Activated CD4-positive, alpha-beta T cell treated with anti-CD3 and anti-CD28 coated beads for 36 hours (primary cell): ENCODE data around the gene AK4. TPM values are rescaled to one million over a fixed set of nuclear protein-coding genes. Genes with fewer than 3 reads are reported as not detected.
"Not testable (repeated sequence)": the region's sequence is repeated elsewhere in the genome, so short reads cannot be mapped to it uniquely, and the experiment has no call there.

ENCODE experiments used
- ATAC-seq: fragments of 200-7000 bp; cut with Tn5 transposase; one replicate; pipeline ENCODE4 v1.10.0; 2021; ENCODE audit warnings: mild to moderate bottlenecking, moderate library complexity
- CTCF ChIA-PET: fragments of 350-600 bp; sonication (Branson Sonifier 250); formaldehyde crosslinking; loops from one replicate; lab custom pipeline; 2021; ENCODE audit warnings: antibody characterized with exemption; lab: Charles Lee
- POLR2A ChIA-PET: fragments of 350-600 bp; sonication (Branson Sonifier 250); formaldehyde crosslinking; loops from one replicate; lab custom pipeline; 2021; ENCODE audit warnings: antibody characterized with exemption, inconsistent platforms; lab: Charles Lee
- DNase-seq: peaks from one replicate; pipeline ENCODE4 v3.0.0-alpha.2; 2020
- H3K27ac Mint-ChIP-seq: one replicate; pipeline ENCODE4 v1.8.0; 2021; ENCODE audit warnings: mixed read lengths
- H3K27me3 Mint-ChIP-seq: one replicate; pipeline ENCODE4 v1.8.0; 2021; ENCODE audit warnings: mixed read lengths
- H3K36me3 Mint-ChIP-seq: one replicate; pipeline ENCODE4 v1.8.0; 2021; ENCODE audit warnings: low read depth, mixed read lengths
- H3K4me1 Mint-ChIP-seq: one replicate; pipeline ENCODE4 v1.8.0; 2021; ENCODE audit warnings: mixed read lengths
- H3K4me3 Mint-ChIP-seq: one replicate; pipeline ENCODE4 v1.8.0; 2021; ENCODE audit warnings: mild to moderate bottlenecking, moderate library complexity, mixed read lengths
- H3K9me3 Mint-ChIP-seq: one replicate; pipeline ENCODE4 v1.8.0; 2021; ENCODE audit warnings: low read depth, mixed read lengths
- intact Hi-C, 2 experiments: fragments of 100-400 bp; cut with DNase I in 1 of 2; cut with micrococcal nuclease in 1 of 2; formaldehyde crosslinking; loops; one replicate each; pipeline versions ENCODE4 v1.14.2 to v1.15.1; 2022 to 2024; cut with DNase I, micrococcal nuclease
- total RNA-seq, 2 experiments: library from RNA; stranded (reverse); gene quantifications; one replicate each; pipeline ENCODE4 v1.2.3, GENCODE V29; 2021

Gene AK4
- total RNA-seq, 2 experiments from 2014 or later = 90.4 to 102 TPM

DNA sequence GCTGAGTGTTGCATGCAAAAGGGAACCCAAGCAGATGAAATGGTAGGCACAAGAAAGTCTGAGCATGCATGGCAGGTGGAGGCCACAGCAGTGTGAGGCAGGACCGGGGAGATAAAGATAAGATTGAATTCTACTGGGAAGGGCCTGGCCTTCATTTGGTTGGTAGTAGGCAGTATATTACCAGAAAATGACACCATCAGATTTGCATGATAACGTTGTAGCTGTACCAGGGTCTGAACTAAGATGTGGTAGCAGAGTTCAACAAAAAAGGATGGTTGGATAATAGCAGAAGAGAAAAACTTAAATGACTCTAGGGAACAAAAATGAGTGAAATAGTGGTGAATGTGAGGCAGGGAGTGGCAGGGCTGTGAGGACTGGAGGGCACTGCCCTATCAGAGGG lies 85.8 kb downstream of the AK4 start:
- ChIA-PET CTCF (interaction anchor here (0.6 to 0.7 kb wide), 2 partner anchors 454 to 1681 kb away, joined by 3 to 5 read pairs; no protein-coding TSS in a partner anchor), POLR2A (no interaction called here)
- intact Hi-C loops = no loop called here
- peaks cover 4% of the 10 kb centered on the region for H3K36me3 Mint-ChIP-seq
- no peak overlapping the region for H3K4me3 Mint-ChIP-seq
- H3K4me1 Mint-ChIP-seq = peaks cover 23% of the 10 kb centered on the region
- H3K27ac Mint-ChIP-seq = no peak overlapping the region
- DNase-seq = no peak
- ATAC-seq = no peak
- H3K9me3 Mint-ChIP-seq = peaks cover 7% of the 10 kb centered on the region
- H3K27me3 Mint-ChIP-seq = peaks cover 7% of the 10 kb centered on the region

DNA sequence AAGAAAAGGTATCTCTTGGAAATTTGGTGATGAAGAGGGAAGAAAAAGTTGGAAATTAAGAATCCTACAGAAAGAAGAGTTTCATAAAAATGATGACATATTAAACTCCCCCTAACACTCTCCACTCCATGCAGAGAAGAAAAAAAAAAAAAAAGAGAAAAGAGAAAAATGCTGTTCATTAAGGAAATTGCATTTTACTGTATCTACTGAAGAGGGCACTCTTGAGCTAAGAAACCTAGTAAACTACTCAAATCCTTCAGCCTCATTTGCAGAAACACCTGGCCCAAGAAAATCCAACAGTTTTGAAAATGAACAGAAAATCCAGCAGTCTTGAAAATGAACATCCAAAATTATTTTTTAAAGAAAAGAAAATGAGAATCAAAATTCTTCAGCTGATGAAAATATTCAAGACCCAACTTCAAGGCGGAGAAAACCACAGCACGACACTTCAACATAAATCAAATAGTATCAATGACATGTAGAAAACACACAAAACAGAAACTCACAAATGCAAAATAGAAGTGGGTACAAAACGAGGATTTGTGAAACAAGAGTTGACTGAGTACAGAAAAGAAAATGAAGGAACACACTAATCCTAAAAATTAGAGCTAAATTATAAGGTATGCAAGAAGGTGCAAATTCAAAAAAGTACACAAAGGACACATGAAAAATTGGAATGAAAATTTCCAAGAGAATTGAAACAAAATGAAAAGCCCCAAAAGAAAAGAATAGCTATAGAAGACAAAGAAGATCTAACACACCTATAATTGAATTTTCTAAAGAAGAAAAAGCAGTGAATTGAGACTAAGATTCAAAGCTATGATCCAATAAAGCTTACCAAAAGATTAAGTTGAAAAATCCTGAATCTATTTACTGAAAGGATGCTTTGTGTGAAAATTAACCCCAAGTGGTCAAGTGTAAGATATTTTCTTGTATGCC lies 88.1 kb downstream of the AK4 start:
- peaks cover 12% of the 10 kb centered on the region for H3K27me3 Mint-ChIP-seq
- H3K4me1 Mint-ChIP-seq = peaks cover 10% of the 10 kb centered on the region
- no peaks in the 10 kb centered on the region for H3K36me3 Mint-ChIP-seq

DNA sequence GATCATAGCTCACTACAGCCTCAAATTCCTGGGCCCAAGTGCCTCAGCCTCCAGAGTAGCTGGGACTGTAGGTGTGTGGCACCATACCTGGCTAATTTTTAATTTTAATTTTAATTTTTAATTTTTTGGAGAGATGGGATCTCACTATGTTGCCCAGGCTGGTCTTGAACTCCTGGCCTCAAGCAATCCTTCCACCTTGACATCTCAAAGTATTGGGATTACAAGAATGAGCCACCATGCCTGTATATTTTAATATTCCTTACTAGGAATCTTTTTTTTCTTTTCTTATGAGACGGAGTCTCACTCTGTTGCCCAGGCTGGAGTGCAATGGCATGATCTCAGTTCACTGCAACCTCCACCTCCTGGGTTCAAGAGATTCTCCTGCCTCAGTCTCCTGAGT lies 89.1 kb downstream of the AK4 start:
- POLR2A ChIA-PET, H3K4me3 Mint-ChIP-seq: not testable (repeated sequence)
- H3K27me3 Mint-ChIP-seq = peaks cover 14% of the 10 kb centered on the region

More for the DNA sequence above, 88.1 kb downstream of the AK4 start:
- CTCF ChIA-PET = interaction anchor here (0.8 to 2.3 kb wide), 26 partner anchors 9 to 460 kb away, joined by 3 to 41 read pairs (median 4); no protein-coding TSS in a partner anchor
- H3K4me3 Mint-ChIP-seq = no peak overlapping the region
- intact Hi-C loops = loop anchor here (1.0 to 5.0 kb wide), 3 partner anchors 223 to 451 kb away; no protein-coding TSS in a partner anchor
- ATAC-seq (no peak), DNase-seq (no peak)
- peaks cover 7% of the 10 kb centered on the region for H3K9me3 Mint-ChIP-seq
- no peak overlapping the region for H3K27ac Mint-ChIP-seq
- POLR2A ChIA-PET = interaction anchor here (0.6 kb wide), 1 partner anchor 23 kb away, joined by 4 read pairs; no protein-coding TSS in a partner anchor

DNA sequence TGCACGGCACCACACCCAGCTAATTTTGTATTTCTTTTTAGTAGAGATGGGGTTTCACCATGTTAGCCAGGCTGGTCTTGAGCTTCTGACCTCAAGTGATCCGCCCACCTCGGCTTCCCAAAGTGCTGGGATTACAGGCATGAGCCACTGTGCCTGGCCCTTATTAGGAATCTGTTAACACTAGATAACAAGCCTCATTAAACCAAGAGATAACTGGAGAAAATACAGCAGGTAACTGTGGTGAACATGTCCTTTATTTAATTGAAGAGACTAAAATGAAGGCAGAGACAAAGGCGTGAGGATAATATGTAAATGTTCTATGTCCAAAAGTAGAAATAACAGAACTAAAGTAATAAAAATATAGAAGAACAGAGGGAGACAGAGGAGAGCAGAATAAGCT lies 89.5 kb downstream of the AK4 start:
- no peak for ATAC-seq
- H3K4me1 Mint-ChIP-seq = peaks cover under 1% of the 10 kb centered on the region
- POLR2A ChIA-PET = no interaction called here
- DNase-seq = no peak
- peaks cover 7% of the 10 kb centered on the region for H3K9me3 Mint-ChIP-seq
- H3K27me3 Mint-ChIP-seq = peaks cover 16% of the 10 kb centered on the region
- CTCF ChIA-PET = interaction anchor here (0.6 kb wide), 1 partner anchor 61 kb away, joined by 3 read pairs; no protein-coding TSS in a partner anchor
- H3K27ac Mint-ChIP-seq = no peak overlapping the region
- H3K36me3 Mint-ChIP-seq = no peaks in the 10 kb centered on the region
- H3K4me3 Mint-ChIP-seq = no peak overlapping the region
- intact Hi-C loops = loop anchor here in 1 of 2 experiments (5.0 kb wide), 1 partner anchor 350 kb away; no protein-coding TSS in a partner anchor

More for the DNA sequence above, 89.1 kb downstream of the AK4 start:
- H3K36me3 Mint-ChIP-seq, H3K9me3 Mint-ChIP-seq, DNase-seq, ATAC-seq, H3K27ac Mint-ChIP-seq, H3K4me1 Mint-ChIP-seq: not testable (repeated sequence)
- intact Hi-C loops = loop anchor here in 1 of 2 experiments (5.0 kb wide), 1 partner anchor 350 kb away; no protein-coding TSS in a partner anchor
- CTCF ChIA-PET = interaction anchor here (0.6 to 2.3 kb wide), 16 partner anchors 10 to 459 kb away, joined by 3 to 41 read pairs (median 4); no protein-coding TSS in a partner anchor

DNA sequence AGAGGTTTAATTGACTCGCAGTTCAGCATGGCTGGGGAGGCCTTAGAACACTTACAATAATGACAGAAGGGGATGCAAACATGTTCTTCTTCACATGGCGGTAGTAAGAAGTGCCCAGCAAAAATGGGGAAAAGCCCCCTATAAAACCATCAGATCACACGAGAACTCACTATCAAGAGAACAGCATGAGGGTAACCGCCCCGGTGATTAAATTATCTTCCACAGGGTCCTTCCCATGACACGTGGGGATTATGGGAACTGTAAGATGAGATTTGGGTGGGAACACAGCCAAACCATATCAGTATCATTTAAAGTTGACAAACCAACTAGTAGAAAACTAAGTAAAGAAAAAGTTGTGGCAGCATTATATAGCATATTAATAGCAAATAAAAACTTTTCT lies 90.0 kb downstream of the AK4 start:
- POLR2A ChIA-PET = no interaction called here
- Mint-ChIP-seq H3K9me3 (peaks cover 7% of the 10 kb centered on the region), H3K27ac (no peak overlapping the region), H3K4me1 (no peaks in the 10 kb centered on the region), H3K36me3 (no peaks in the 10 kb centered on the region), H3K27me3 (peaks cover 16% of the 10 kb centered on the region), H3K4me3 (no peak overlapping the region)
- DNase-seq (no peak), ATAC-seq (no peak)
- CTCF ChIA-PET = no interaction called here
- intact Hi-C loops = loop anchor here in 1 of 2 experiments (5.0 kb wide), 1 partner anchor 349 kb away; no protein-coding TSS in a partner anchor

DNA sequence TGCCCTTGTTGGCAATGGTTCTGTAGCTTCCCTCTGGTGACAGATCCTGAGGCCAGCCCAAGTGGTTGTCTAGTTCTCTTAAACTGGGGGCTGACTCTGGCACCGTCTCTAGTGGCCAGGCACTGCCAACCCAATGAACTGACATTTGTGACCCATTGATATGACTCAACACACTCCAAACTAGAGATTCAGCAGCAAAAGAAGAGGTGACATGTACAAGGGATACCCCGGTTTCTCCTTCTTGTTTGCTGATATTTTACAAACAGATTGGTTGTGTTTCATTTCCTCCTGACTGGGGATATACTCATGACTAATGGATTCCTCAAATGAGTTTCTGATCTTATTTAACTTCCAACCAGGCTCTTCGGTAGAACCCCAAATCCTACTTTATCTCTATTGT lies 95.5 kb downstream of the AK4 start:
- Mint-ChIP-seq H3K36me3 (no peaks in the 10 kb centered on the region), H3K4me3 (no peak overlapping the region), H3K27me3 (peaks cover 26% of the 10 kb centered on the region), H3K9me3 (no peaks in the 10 kb centered on the region), H3K4me1 (no peaks in the 10 kb centered on the region), H3K27ac (no peak overlapping the region)
- ChIA-PET POLR2A (interaction anchor here (0.6 kb wide), 1 partner anchor 1681 kb away, joined by 3 read pairs; the partner anchor contains the start of gene DNAI4), CTCF (no interaction called here)
- intact Hi-C loops = no loop called here
- no peak for DNase-seq
- ATAC-seq = peak; percentile 12

DNA sequence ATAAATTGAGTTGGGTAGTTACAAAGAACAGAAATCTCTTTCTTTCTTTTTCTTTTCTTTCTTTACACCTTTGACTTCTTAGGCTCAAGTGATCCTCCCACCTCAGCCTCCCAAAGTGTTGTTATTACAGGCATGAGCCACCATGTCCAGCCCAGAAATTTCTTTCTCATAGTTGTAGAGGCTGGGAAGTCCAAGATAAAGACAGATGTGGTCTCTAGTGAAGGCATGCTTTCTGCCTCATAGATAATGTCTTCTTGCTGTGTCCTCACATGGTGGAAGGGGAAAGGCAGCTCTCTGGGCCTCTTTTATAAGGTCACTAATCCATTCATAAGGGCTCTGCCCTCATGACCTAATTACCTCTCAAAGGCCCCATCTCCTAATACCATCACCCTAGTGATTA lies 97.3 kb downstream of the AK4 start:
- Mint-ChIP-seq H3K27me3 (peaks cover 21% of the 10 kb centered on the region), H3K4me1 (no peaks in the 10 kb centered on the region), H3K9me3 (no peaks in the 10 kb centered on the region), H3K36me3 (no peaks in the 10 kb centered on the region), H3K27ac (no peak overlapping the region), H3K4me3 (no peak overlapping the region)
- ATAC-seq (no peak), DNase-seq (no peak)
- intact Hi-C loops = no loop called here
- POLR2A ChIA-PET = no interaction called here
- CTCF ChIA-PET = interaction anchor here (1.6 kb wide), 1 partner anchor 9 kb away, joined by 5 read pairs; no protein-coding TSS in a partner anchor

DNA sequence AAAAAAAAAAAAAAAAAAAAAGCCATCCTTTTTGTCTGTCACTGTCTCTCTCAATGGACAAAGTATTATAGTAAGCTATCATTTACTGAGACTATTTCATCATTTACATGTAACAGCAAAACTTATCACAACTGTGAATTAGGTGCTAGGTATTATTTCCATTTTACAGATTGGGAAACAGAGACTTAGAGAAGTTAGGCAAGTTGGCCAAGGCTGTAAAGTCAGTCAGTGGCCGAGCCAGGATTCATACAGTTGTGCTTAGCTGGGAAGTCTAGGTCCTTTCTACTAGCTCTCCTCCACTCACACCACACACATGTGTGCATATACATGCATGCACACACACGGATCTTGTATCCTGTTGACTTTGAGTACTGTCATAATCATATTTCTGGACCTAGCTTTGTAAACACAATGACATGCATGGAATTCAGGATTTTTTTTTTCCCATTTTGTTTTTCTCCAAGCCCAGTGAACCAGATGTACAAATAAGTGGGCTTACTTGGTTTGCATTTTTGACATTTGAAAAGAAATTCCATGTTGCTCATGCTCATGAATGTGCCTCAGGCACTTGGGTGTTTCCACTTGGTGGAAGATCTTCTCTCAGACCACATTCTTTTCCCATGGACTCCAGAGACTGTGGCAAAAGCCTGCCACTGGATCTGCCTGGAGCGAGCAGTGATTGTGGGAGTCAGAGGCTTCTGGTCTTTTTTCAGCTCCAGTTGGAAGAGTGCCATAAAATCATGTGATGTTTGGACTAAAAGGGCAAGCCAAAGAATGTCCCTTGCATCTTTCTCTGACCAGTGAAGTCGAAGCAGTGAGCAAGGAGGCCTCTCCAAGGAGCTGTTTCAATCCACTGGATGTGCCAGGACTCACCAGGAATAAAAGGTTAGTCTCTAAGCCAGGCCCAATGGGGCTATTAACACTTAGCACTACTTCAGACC lies 99.7 kb downstream of the AK4 start:
- H3K27me3 Mint-ChIP-seq = peaks cover 20% of the 10 kb centered on the region
- no peak for ATAC-seq

DNA sequence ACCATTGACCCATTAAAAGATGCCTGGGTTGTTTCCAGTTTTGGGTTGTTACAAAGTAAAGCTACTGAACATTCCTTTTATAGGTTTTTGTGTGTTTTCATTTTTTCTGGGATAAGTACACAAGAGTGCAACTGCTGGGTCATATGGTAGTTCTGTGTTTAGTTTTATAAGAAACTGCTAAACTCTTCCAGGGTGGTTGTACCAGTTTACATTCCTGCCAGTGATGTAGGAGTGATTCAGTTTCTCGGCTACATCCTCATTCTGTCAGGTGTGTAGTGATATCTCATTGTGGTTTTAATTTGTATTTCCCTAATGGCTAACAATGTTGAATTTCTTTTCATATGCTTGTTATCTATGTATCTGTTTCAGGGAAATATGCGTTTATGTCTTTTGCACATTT lies 102.8 kb downstream of the AK4 start:
- Mint-ChIP-seq H3K9me3 (no peaks in the 10 kb centered on the region), H3K4me1 (peaks cover 16% of the 10 kb centered on the region), H3K4me3 (no peak overlapping the region), H3K27me3 (peaks cover 14% of the 10 kb centered on the region), H3K27ac (no peak overlapping the region), H3K36me3 (no peaks in the 10 kb centered on the region)
- CTCF ChIA-PET = interaction anchor here (1.1 to 1.3 kb wide), 2 partner anchors 15 to 209 kb away, joined by 3 to 9 read pairs; no protein-coding TSS in a partner anchor
- DNase-seq = no peak
- POLR2A ChIA-PET = no interaction called here
- no peak for ATAC-seq
- intact Hi-C loops = loop anchor here in 1 of 2 experiments (10.0 kb wide), 1 partner anchor 186 kb away; no protein-coding TSS in a partner anchor

More for the DNA sequence above, 99.7 kb downstream of the AK4 start:
- ChIA-PET POLR2A (no interaction called here), CTCF (interaction anchor here (1.1 to 1.2 kb wide), 2 partner anchors 11 to 13 kb away, joined by 3 to 4 read pairs; no protein-coding TSS in a partner anchor)
- Mint-ChIP-seq H3K4me3 (no peak overlapping the region), H3K36me3 (no peaks in the 10 kb centered on the region), H3K9me3 (no peaks in the 10 kb centered on the region), H3K4me1 (no peaks in the 10 kb centered on the region), H3K27ac (no peak overlapping the region)
- intact Hi-C loops = no loop called here
- DNase-seq = no peak

DNA sequence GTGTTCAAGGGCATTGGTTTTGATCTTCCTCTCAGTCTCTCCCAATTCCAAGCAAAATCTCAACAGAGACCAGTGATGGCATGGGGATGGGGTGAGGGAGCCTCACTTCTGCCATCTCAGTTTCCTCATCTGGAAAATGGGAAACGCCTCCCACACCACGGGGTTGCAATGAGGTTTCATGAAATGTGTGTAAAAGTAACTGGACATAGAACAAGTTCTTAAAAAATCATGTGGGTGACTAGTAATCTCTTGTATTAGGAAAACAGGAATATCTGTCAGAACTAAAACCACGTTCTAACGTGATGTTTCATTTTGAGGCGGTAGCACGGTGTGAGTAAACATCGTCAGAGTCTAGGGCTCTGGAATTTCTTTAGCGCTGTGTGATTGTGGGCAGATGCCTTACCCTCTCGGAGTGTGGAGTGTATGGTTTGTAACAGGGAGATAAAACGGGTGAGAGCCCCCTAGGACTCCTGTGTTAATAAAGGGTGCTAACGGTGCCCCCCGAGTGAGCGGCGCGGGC lies 105.9 kb downstream of the AK4 start:
- ATAC-seq = peak; percentile 62
- Mint-ChIP-seq H3K9me3 (no peaks in the 10 kb centered on the region), H3K27ac (peak overlapping the region; percentile 80), H3K36me3 (no peaks in the 10 kb centered on the region), H3K27me3 (peaks cover 16% of the 10 kb centered on the region), H3K4me1 (peaks cover 16% of the 10 kb centered on the region), H3K4me3 (peak overlapping the region; percentile 71)
- ChIA-PET CTCF (interaction anchor here (0.8 to 1.4 kb wide), 6 partner anchors 9 to 46 kb away, joined by 3 to 5 read pairs (median 3); no protein-coding TSS in a partner anchor), POLR2A (interaction anchor here (1.1 kb wide), 1 partner anchor 166 kb away, joined by 3 read pairs; the partner anchor contains the start of genes LEPR and LEPROT)
- intact Hi-C loops = loop anchor here (1.0 to 10.0 kb wide), 5 partner anchors 105 to 189 kb away; partner anchors contain the start of genes LEPR (in 2 of the 2) and LEPROT (in 2 of the 2)
- DNase-seq = no peak
